ENCODE data around the gene SDK1.

GRCh38 chr7:4190010-4190981 lies 889.2 kb downstream of the SDK1 start:
- TF ChIP-seq CTCF (conservative IDR thresholded peaks at IDR 0.05; ENCODE audit: low read length) (no peak), EZH2phosphoT487 (IDR thresholded peaks at IDR 0.05; ENCODE audit: borderline replicate concordance, low read depth, low read length) (no peak)

Measured in OCI-LY7 (cell line).